Jurkat, Clone E6-1 (cell line): ENCODE data around the gene VMP1.

Source experiments
- DNase-seq: peaks from one replicate; pipeline ENCODE4 v3.0.0-alpha.2; 2011; ENCODE audit warnings: low read depth, low spot score
- H3K4me3 ChIP-seq: 2 replicates; pipeline ENCODE4 v1.5.1; 2011; ENCODE audit warnings: mild to moderate bottlenecking, low read length, control low read depth, moderate library complexity

Gene VMP1

DNA sequence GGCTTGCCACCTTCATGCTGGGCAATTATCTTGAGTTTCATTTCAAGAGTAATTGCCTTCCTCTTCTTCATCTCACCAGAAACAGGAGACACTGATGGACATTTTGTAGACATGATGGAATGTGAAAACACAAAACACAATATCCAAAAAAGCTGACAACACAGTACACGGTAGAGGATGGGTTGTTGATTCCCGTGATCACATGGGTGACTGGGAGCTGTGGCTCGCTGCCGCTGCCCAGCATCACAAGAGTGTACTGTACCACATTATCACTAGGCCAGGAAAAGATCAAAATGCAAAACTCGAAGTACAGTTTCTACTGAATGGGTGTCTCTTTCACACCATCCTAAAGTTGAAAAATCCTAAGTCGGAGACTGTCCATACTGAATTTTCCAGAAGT lies 7.7 kb upstream of the VMP1 start:
- DNase-seq, result no peak
- H3K4me3 ChIP-seq, result no peak overlapping the region

DNA sequence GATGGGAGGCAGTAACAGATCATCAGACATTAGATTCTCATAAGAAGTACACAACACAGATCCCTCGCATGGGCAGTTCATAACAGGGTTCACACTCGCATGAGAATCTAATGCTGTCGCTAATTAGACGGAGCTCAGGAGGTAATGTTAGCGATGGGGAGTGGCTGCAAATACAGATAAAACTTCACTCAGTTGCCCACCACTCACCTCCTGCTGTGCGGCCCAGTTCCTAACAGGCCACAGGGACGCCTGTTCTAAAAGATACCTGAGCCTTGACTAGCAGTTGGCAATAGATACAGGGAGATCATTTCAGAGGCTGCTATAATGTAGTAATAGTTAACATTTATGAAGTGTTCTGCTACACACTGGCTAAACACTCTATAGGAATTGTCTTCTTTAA lies 5.2 kb upstream of the VMP1 start:
- H3K4me3 ChIP-seq, result no peak overlapping the region
- no peak for DNase-seq

GRCh38 chr17:59707971-59708430 lies 547 bp downstream of the VMP1 start:
- DNase-seq, result no peak

GRCh38 chr17:59711936-59712335 lies 4.5 kb downstream of the VMP1 start:
- H3K4me3 ChIP-seq, result no peak overlapping the region
- no peak for DNase-seq

More at GRCh38 chr17:59707971-59708430, 547 bp downstream of the VMP1 start:
- H3K4me3 ChIP-seq, result peak overlapping the region; percentile 92

DNA sequence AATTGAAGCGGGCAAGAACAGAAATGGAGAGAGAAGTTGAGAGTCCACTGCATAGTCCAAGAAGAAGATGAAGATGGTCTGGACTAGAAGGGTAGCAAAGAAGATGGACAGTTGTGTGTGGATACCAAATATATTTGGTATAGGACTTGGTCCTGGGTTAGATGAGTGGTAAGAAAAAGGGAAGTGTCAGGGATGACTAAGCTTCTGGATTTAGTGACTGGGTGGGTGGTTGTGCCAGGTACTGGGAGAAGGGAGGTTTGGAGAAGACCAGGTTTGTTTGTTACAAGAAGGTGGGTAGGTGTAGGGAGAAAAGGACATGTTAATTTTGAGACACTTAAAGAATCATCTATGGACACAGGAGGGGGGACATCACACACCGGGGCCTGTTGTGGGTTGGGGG lies 5.4 kb downstream of the VMP1 start:
- no peak for DNase-seq
- H3K4me3 ChIP-seq, result no peak overlapping the region

- no peak overlapping the region for H3K4me3 ChIP-seq
- no peak for DNase-seq
Measured at GRCh38 chr17:59714255-59714654, 6.8 kb downstream of the VMP1 start.

DNA sequence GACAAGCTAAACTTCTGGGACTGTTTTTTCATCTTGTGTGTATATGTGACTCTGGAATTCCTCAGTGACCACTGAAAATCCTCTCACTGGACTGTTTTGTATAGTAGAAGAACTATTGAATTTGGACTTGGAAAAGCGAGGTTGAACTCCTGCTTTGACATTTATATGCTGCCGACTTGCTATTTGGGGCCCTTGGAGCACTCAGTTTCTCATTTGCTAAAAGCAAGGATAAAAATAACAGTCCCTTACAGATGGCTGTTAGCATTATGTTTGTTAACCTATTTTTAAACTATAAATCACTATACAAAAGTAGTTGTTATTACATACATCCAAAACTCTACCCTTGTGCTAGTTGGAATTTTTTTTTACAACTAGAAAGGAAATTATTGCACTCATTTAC lies 9.0 kb downstream of the VMP1 start:
- no peak for DNase-seq
- H3K4me3 ChIP-seq, result no peak overlapping the region

DNA sequence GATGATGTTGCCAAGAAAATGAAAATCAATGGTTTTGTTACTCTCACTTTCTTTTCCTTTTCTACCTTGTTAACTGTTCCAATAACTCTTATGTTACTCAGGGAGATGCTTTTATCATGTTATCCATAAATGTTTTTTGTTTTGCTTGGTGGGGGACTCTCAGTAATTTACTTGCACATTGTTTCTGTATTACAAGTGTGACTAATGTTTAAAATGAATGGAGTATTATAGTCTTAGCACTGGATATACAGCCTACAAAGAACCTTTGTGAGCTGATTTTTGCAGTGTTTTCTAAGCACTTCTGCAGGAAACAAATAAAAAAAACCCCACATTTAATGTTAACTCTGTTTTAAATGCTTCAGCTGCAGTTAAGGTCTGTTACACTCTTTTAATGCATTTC lies 12.1 kb downstream of the VMP1 start:
- no peak overlapping the region for H3K4me3 ChIP-seq
- no peak for DNase-seq

DNA sequence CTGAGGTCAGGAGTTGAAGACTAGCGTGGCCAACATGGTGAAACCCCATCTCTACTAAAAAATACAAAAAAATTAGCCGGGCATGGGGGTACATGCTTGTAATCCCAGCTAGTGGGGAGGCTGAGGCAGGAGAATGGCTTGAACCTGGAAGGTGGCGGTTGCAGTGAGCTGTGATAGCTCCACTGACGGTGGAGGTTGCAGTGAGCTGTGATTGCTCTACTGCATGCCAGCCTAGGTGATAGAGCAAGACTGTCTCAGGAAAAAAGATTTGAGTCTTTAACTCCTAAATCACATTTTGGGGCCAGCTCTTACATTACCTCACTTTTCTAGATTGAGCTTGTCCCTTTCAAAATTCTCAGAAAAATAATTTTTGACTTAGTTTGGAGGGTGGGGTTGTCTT lies 15.2 kb downstream of the VMP1 start:
- H3K4me3 ChIP-seq, result no peak overlapping the region
- DNase-seq, result no peak

- DNase-seq, result no peak
- no peak overlapping the region for H3K4me3 ChIP-seq
Measured at GRCh38 chr17:59723041-59723440, 15.6 kb downstream of the VMP1 start.

DNA sequence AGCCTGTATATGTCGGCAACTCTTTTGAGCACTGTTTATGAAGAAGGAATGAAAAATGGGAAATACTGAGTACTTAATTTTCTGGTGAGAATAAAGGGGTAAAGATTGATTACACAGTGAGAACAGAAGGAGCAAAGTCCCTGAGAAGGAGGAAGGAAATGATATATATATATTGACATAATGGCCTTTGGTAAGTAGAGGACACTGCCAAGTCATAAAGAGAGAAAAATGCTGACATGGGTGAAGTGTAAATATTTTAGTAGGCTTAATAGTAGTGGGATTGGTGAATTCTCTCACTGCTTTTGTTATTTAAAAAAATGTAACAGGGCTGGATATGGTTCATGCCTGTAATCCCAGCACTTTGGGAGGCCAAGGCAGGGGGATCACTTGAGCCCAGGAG lies 16.2 kb downstream of the VMP1 start:
- no peak for DNase-seq

DNA sequence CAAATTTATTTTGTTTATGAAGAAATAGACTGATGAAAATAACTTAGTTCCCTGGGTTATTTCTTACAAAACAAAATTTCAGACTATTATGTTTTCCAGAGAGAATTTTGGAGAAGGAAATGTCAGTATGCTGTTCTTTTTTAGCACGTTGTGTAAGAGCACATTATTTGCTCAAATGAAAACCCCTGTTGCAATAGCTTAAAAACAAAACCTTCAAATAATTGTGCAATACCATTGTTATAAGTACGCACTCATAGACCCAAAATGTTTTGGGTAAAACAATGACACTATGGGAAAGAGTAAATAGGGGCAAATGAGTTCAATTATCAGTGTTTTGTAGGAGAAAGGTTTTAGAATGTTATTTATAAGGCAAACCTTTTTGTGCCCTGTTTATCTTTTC lies 18.2 kb downstream of the VMP1 start:
- DNase-seq, result no peak
- no peak overlapping the region for H3K4me3 ChIP-seq

More for the DNA sequence above, 16.2 kb downstream of the VMP1 start:
- H3K4me3 ChIP-seq, result no peak overlapping the region

DNA sequence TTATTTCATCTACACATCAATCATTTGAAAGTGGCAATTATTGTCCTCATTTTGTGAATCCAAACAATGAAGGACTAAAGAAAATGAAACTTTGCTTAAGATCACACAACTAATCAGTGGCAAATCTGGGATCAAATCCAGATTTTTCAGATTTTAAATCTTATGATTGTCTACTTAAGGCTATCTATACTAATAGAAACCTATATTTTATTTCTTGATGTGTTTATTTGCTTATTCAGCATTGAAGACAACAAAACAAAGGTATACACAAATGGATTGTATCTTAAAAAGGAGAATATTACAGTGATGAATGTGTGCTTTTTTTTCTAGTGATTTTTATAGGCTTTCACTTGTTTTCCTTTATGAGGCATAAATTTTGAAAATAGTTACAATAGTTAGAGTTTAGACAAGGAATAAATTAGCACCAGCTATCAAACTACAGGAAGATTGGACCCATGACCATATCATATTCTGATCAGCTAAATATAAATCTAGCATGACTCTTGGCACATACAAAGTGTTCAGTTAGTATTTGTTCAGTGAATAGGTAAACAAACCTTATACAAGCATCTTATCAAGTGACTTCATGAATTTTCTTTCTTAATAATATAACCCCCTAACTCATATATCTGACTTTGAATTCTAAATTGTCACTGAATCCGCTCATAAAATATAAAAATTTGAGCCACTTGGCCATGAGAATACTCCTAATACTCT lies 20.5 kb downstream of the VMP1 start:
- no peak for DNase-seq
- no peak overlapping the region for H3K4me3 ChIP-seq

GRCh38 chr17:59730268-59730834 lies 22.9 kb downstream of the VMP1 start:
- no peak overlapping the region for H3K4me3 ChIP-seq
- DNase-seq, result no peak

- H3K4me3 ChIP-seq, result no peak overlapping the region
- no peak for DNase-seq
Measured at GRCh38 chr17:59733697-59734096, 26.2 kb downstream of the VMP1 start.

DNA sequence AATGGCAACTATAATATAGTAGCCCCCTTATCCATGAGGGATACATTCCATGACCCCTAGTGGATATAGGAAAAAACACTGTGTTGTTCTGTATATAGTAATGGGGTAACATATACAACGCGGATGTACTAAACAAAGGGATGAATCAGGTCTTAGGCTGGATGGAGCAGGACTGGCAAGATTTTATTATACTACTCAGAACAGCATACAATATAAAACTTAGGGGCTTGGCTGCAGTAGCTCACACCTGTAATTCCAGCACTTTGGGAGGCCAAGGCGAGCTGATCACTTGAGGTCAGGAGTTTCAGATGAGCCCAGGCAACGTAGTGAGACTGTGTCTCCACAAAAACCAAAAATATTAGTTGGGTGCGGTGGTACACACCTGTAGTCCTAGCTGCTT lies 26.8 kb downstream of the VMP1 start:
- DNase-seq, result no peak
- no peak overlapping the region for H3K4me3 ChIP-seq

GRCh38 chr17:59737324-59737723 lies 29.9 kb downstream of the VMP1 start:
- no peak overlapping the region for H3K4me3 ChIP-seq
- DNase-seq, result no peak

DNA sequence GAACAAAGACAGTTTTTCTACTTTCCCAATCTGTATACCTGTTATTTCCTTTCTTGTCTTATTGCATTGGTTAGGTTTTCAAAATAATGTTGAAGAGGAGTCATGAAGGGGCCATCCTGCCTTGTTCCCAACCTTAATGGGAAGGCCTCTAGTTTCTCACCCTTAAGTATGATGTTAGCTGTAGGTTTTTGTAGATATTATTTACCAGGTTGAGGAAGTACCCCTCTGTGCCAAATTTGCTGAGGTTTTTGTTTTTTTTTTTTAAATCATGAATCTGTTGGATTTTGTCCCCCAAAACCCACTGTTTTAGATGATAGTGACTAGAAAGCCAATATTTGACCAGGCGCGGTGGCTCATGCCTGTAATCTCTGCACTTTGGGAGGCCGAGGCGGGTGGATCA lies 36.4 kb downstream of the VMP1 start:
- no peak overlapping the region for H3K4me3 ChIP-seq
- no peak for DNase-seq

- DNase-seq, result no peak
Measured at GRCh38 chr17:59745040-59745439, 37.6 kb downstream of the VMP1 start.

DNA sequence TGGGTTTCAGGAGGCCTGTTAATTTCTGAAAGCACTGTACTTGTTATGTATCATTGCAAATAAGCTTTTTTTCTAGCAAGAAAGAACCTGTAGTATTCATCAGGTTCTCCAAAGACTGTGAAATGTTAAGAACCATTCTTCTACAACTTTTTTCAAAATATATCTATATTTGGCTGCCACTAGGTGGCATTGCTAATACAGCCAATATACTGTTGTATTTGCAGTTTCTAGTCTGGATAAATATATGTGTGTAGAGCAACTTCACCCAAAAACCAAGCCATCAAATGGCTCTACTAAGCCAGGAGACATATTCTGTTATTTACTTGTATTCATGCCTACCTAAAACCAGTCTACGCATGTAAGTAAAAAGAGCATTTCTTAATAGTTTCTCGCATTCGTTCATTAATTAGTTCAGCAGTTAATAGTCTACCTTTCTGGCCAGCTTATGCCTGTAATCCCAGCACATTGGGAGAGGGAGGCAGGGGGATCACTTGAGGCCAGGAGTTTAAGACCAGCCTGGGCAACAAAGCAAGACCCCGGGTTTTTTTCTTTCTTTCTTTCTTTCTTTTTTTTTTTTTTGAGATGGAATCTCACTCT lies 39.5 kb downstream of the VMP1 start:
- no peak overlapping the region for H3K4me3 ChIP-seq
- DNase-seq, result peak; percentile 12

More at GRCh38 chr17:59745040-59745439, 37.6 kb downstream of the VMP1 start:
- no peak overlapping the region for H3K4me3 ChIP-seq

GRCh38 chr17:59748591-59748990 lies 41.1 kb downstream of the VMP1 start:
- DNase-seq, result no peak
- H3K4me3 ChIP-seq, result no peak overlapping the region
